ENCODE data around the gene RASA2.
"Not testable (repeated sequence)": the region's sequence is repeated elsewhere in the genome, so short reads cannot be mapped to it uniquely, and the experiment has no call there.

RASA2 gene

GRCh38 chr3:141519587-141519986, 32.8 kb downstream of the RASA2 start:
- H3K27ac Mint-ChIP-seq = peak overlapping the region in 1 of 2 donors; percentile 87
- H3K4me3 Mint-ChIP-seq = peak overlapping the region; percentile 13 to 60
- H3K36me3 Mint-ChIP-seq (ENCODE audit: insufficient read depth) = peaks cover 55% of the 10 kb centered on the region

GRCh38 chr3:141521781-141522180, 35.0 kb downstream of the RASA2 start:
- DNase-seq = no peak
- Mint-ChIP-seq H3K4me3 (no peak overlapping the region), H3K36me3 (ENCODE audit: insufficient read depth) (peaks cover 42% of the 10 kb centered on the region), H3K9me3 (no peaks in the 10 kb centered on the region), H3K27ac (peak overlapping the region; percentile 13 to 41), H3K27me3 (no peaks in the 10 kb centered on the region), H3K4me1 (ENCODE audit: low read depth in 2 of 2) (peaks cover 22 to 47% of the 10 kb centered on the region in 2 donors)
- ATAC-seq (replicated peaks) = no peak

More at GRCh38 chr3:141519587-141519986, 32.8 kb downstream of the RASA2 start:
- DNase-seq = no peak
- Mint-ChIP-seq H3K27me3 (no peaks in the 10 kb centered on the region), H3K9me3 (no peaks in the 10 kb centered on the region), H3K4me1 (ENCODE audit: low read depth in 2 of 2) (peaks cover 17 to 40% of the 10 kb centered on the region in 2 donors)
- ATAC-seq (replicated peaks) = no peak

GRCh38 chr3:141523615-141524375, 37.0 kb downstream of the RASA2 start:
- no peak for DNase-seq
- H3K4me1 Mint-ChIP-seq (ENCODE audit: low read depth in 2 of 2) = peaks cover 21 to 56% of the 10 kb centered on the region in 2 donors
- H3K27me3 Mint-ChIP-seq = no peaks in the 10 kb centered on the region
- no peak for ATAC-seq (replicated peaks)
- peaks cover 22% of the 10 kb centered on the region for H3K36me3 Mint-ChIP-seq (ENCODE audit: insufficient read depth)
- peak overlapping the region in 1 of 2 donors; percentile 22 for H3K27ac Mint-ChIP-seq
- H3K4me3 Mint-ChIP-seq = no peak overlapping the region
- no peaks in the 10 kb centered on the region for H3K9me3 Mint-ChIP-seq

- Mint-ChIP-seq H3K27ac (peak overlapping the region in 1 of 2 donors; percentile 9), H3K27me3 (no peaks in the 10 kb centered on the region), H3K9me3 (no peaks in the 10 kb centered on the region), H3K4me1 (ENCODE audit: low read depth in 2 of 2) (peaks cover 25 to 57% of the 10 kb centered on the region in 2 donors), H3K4me3 (no peak overlapping the region), H3K36me3 (ENCODE audit: insufficient read depth) (peaks cover 21% of the 10 kb centered on the region)
- ATAC-seq (replicated peaks) (no peak), DNase-seq (no peak)
These were observed 38.2 kb downstream of the RASA2 start for GRCh38 chr3:141524988-141525387.

- Mint-ChIP-seq H3K36me3 (ENCODE audit: insufficient read depth) (peaks cover 22% of the 10 kb centered on the region), H3K27me3 (no peaks in the 10 kb centered on the region), H3K27ac (peak overlapping the region in 1 of 2 donors; percentile 7), H3K4me1 (ENCODE audit: low read depth in 2 of 2) (peaks cover 23 to 59% of the 10 kb centered on the region in 2 donors), H3K4me3 (peak overlapping the region in 1 of 2 donors; percentile 23), H3K9me3 (no peaks in the 10 kb centered on the region)
- no peak for DNase-seq
- ATAC-seq (replicated peaks) = no peak
These were observed 39.0 kb downstream of the RASA2 start for GRCh38 chr3:141525814-141526213.

- Mint-ChIP-seq H3K4me3 (peak overlapping the region in 1 of 2 donors; percentile 23), H3K9me3 (no peaks in the 10 kb centered on the region), H3K36me3 (ENCODE audit: insufficient read depth) (peaks cover 20% of the 10 kb centered on the region), H3K27me3 (no peaks in the 10 kb centered on the region), H3K4me1 (ENCODE audit: low read depth in 2 of 2) (peaks cover 21 to 56% of the 10 kb centered on the region in 2 donors), H3K27ac (peak overlapping the region; percentile 68 to 69)
- ATAC-seq (replicated peaks) (no peak), DNase-seq (no peak)
These were observed 39.9 kb downstream of the RASA2 start for GRCh38 chr3:141526709-141527108.

- Mint-ChIP-seq H3K36me3 (ENCODE audit: insufficient read depth) (peaks cover 12% of the 10 kb centered on the region), H3K9me3 (no peaks in the 10 kb centered on the region), H3K27ac (peak overlapping the region; percentile 80 to 94), H3K4me3 (no peak overlapping the region), H3K27me3 (no peaks in the 10 kb centered on the region), H3K4me1 (ENCODE audit: low read depth in 2 of 2) (peaks cover 21 to 63% of the 10 kb centered on the region in 2 donors)
- DNase-seq (no peak), ATAC-seq (replicated peaks) (no peak)
These were observed 42.0 kb downstream of the RASA2 start for GRCh38 chr3:141528800-141529199.

GRCh38 chr3:141529256-141529655, 42.4 kb downstream of the RASA2 start:
- Mint-ChIP-seq H3K36me3 (ENCODE audit: insufficient read depth) (peaks cover 12% of the 10 kb centered on the region), H3K4me3 (no peak overlapping the region), H3K27ac (peak overlapping the region; percentile 80 to 94), H3K27me3 (no peaks in the 10 kb centered on the region), H3K9me3 (no peaks in the 10 kb centered on the region), H3K4me1 (ENCODE audit: low read depth in 2 of 2) (peaks cover 19 to 62% of the 10 kb centered on the region in 2 donors)
- DNase-seq = no peak
- no peak for ATAC-seq (replicated peaks)

GRCh38 chr3:141529717-141530414, 43.0 kb downstream of the RASA2 start:
- DNase-seq (no peak), ATAC-seq (replicated peaks) (peak; percentile 74)
- Mint-ChIP-seq H3K27ac (peak overlapping the region; percentile 80 to 94), H3K36me3 (ENCODE audit: insufficient read depth) (peaks cover 12% of the 10 kb centered on the region), H3K4me1 (ENCODE audit: low read depth in 2 of 2) (peaks cover 19 to 60% of the 10 kb centered on the region in 2 donors), H3K27me3 (no peaks in the 10 kb centered on the region), H3K4me3 (peak overlapping the region; percentile 60 to 64), H3K9me3 (no peaks in the 10 kb centered on the region)

- Mint-ChIP-seq H3K4me3 (peak overlapping the region; percentile 60 to 64), H3K27me3 (no peaks in the 10 kb centered on the region), H3K36me3 (ENCODE audit: insufficient read depth) (peaks cover 10% of the 10 kb centered on the region), H3K27ac (peak overlapping the region; percentile 80 to 94), H3K9me3 (peaks cover 0 to 2% of the 10 kb centered on the region in 2 donors), H3K4me1 (ENCODE audit: low read depth in 2 of 2) (peaks cover 19 to 58% of the 10 kb centered on the region in 2 donors)
- ATAC-seq (replicated peaks) (peak; percentile 24), DNase-seq (no peak)
These were observed 43.6 kb downstream of the RASA2 start for GRCh38 chr3:141530415-141530768.

GRCh38 chr3:141532609-141533008, 45.8 kb downstream of the RASA2 start:
- no peak for DNase-seq
- Mint-ChIP-seq H3K4me1 (ENCODE audit: low read depth in 2 of 2) (peaks cover 12 to 52% of the 10 kb centered on the region in 2 donors), H3K9me3 (peaks cover 0 to 3% of the 10 kb centered on the region in 2 donors), H3K27me3 (no peaks in the 10 kb centered on the region), H3K27ac (peak overlapping the region in 1 of 2 donors; percentile 68), H3K4me3 (no peak overlapping the region), H3K36me3 (ENCODE audit: insufficient read depth) (peaks cover 31% of the 10 kb centered on the region)
- ATAC-seq (replicated peaks) = no peak

- not testable (repeated sequence) for DNase-seq
- H3K4me1 Mint-ChIP-seq (ENCODE audit: low read depth in 2 of 2) = peaks cover 6 to 37% of the 10 kb centered on the region in 2 donors
These were observed 49.2 kb downstream of the RASA2 start for GRCh38 chr3:141536017-141536416.

GRCh38 chr3:141537856-141538255, 51.0 kb downstream of the RASA2 start:
- Mint-ChIP-seq H3K4me1 (ENCODE audit: low read depth in 2 of 2) (peaks cover 13 to 44% of the 10 kb centered on the region in 2 donors), H3K27ac (no peak overlapping the region)

More at GRCh38 chr3:141536017-141536416, 49.2 kb downstream of the RASA2 start:
- peak overlapping the region; percentile 3 to 15 for H3K27ac Mint-ChIP-seq
- not testable (repeated sequence) for H3K4me3 Mint-ChIP-seq; H3K9me3 Mint-ChIP-seq; H3K27me3 Mint-ChIP-seq; ATAC-seq (replicated peaks)
- H3K36me3 Mint-ChIP-seq (ENCODE audit: insufficient read depth) = peaks cover 33% of the 10 kb centered on the region

More at GRCh38 chr3:141537856-141538255, 51.0 kb downstream of the RASA2 start:
- ATAC-seq (replicated peaks) (no peak), DNase-seq (no peak)
- Mint-ChIP-seq H3K4me3 (no peak overlapping the region), H3K36me3 (ENCODE audit: insufficient read depth) (peaks cover 45% of the 10 kb centered on the region), H3K9me3 (peaks cover 0 to 3% of the 10 kb centered on the region in 2 donors), H3K27me3 (no peaks in the 10 kb centered on the region)

All from effector memory CD8-positive, alpha-beta T cell (primary cell).